ENCODE results near the gene PDE4D.

GRCh38 chr5:59548807-59549357 lies 344.6 kb downstream of the PDE4D start:
- TF ChIP-seq EZH2 (IDR thresholded peaks at IDR 0.05; ENCODE audit: low read length, unreplicated experiment): no peak
- TF ChIP-seq CTCF (conservative IDR thresholded peaks at IDR 0.05; ENCODE audit: low read depth, low read length): no peak
